ENCODE results near the gene C7orf33. TPM values are rescaled to one million over a fixed set of nuclear protein-coding genes. Genes with fewer than 3 reads are reported as not detected.

The C7orf33 gene
- total RNA-seq, 1 donor from 2014 or later, result not detected

DNA sequence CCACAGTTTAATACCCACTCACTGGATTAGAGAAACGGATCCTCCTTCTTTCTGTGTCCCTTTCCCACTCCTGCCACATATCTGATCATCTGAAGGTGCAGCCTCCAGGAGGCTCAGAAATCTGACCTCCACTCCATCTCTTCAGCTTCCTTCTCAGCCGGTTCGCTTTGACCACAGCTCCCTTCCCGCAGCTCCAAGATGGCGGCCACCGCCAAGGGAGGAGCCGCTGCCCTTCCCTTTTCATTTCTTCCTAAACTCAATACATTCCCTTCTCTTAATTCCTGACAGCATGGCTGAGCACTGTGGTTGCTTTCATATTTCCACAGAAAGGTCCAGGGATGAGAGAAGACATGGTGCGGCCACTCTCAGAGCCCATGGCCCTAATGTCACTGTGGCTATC, 43.7 kb upstream of the C7orf33 start:
- H3K4me3 Mint-ChIP-seq (ENCODE audit: unreplicated experiment), result no peak overlapping the region
- TF ChIP-seq, protein P1, sequence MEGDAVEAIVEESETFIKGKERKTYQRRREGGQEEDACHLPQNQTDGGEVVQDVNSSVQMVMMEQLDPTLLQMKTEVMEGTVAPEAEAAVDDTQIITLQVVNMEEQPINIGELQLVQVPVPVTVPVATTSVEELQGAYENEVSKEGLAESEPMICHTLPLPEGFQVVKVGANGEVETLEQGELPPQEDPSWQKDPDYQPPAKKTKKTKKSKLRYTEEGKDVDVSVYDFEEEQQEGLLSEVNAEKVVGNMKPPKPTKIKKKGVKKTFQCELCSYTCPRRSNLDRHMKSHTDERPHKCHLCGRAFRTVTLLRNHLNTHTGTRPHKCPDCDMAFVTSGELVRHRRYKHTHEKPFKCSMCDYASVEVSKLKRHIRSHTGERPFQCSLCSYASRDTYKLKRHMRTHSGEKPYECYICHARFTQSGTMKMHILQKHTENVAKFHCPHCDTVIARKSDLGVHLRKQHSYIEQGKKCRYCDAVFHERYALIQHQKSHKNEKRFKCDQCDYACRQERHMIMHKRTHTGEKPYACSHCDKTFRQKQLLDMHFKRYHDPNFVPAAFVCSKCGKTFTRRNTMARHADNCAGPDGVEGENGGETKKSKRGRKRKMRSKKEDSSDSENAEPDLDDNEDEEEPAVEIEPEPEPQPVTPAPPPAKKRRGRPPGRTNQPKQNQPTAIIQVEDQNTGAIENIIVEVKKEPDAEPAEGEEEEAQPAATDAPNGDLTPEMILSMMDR (IDR thresholded peaks at IDR 0.05), result no peak
- peaks cover 12% of the 10 kb centered on the region for H3K9me3 Mint-ChIP-seq (ENCODE audit: low read depth)
- no peak overlapping the region for H3K27ac Mint-ChIP-seq (ENCODE audit: unreplicated experiment)
- no peaks in the 10 kb centered on the region for H3K4me1 Mint-ChIP-seq (ENCODE audit: low read depth)
- no peaks in the 10 kb centered on the region for H3K36me3 Mint-ChIP-seq (ENCODE audit: low read depth)
- no peak for DNase-seq (ENCODE audit: low spot score)
- H3K27me3 Mint-ChIP-seq (ENCODE audit: low read depth), result peaks cover 3% of the 10 kb centered on the region

- TF ChIP-seq, protein P1 (IDR thresholded peaks at IDR 0.05), result no peak
- H3K4me1 Mint-ChIP-seq (ENCODE audit: low read depth), result no peaks in the 10 kb centered on the region
- no peak overlapping the region for H3K27ac Mint-ChIP-seq (ENCODE audit: unreplicated experiment)
- H3K27me3 Mint-ChIP-seq (ENCODE audit: low read depth), result peaks cover 5% of the 10 kb centered on the region
- H3K36me3 Mint-ChIP-seq (ENCODE audit: low read depth), result no peaks in the 10 kb centered on the region
- peaks cover 12% of the 10 kb centered on the region for H3K9me3 Mint-ChIP-seq (ENCODE audit: low read depth)
- DNase-seq (ENCODE audit: low spot score), result no peak
- no peak overlapping the region for H3K4me3 Mint-ChIP-seq (ENCODE audit: unreplicated experiment)
These were observed 42.6 kb upstream of the C7orf33 start for GRCh38 chr7:148547951-148548350.

DNA sequence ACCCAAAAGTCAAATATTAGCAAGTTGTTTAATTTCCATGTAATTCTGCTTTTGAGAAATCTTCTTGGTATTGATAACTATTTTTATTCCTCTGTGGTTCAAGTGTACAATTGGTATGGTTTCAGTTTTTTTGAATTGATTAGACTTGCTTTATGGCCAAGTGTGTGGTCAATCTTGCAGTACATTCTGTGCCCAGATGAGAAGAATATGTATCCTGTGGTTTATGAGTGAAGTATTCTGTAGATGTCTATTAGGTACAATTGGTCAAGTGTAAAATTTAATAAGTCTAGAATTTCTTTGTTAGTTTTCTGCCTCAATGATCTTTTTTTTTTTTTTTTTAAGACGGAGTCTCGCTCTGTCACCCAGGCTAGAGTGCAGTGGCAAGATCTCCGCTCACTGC, 36.6 kb upstream of the C7orf33 start:
- Mint-ChIP-seq H3K27ac (ENCODE audit: unreplicated experiment) (no peak overlapping the region), H3K36me3 (ENCODE audit: low read depth) (no peaks in the 10 kb centered on the region), H3K27me3 (ENCODE audit: low read depth) (peaks cover 16% of the 10 kb centered on the region), H3K4me3 (ENCODE audit: unreplicated experiment) (no peak overlapping the region), H3K9me3 (ENCODE audit: low read depth) (peaks cover 12% of the 10 kb centered on the region), H3K4me1 (ENCODE audit: low read depth) (no peaks in the 10 kb centered on the region)
- no peak for DNase-seq (ENCODE audit: low spot score)
- TF ChIP-seq, protein P1 (IDR thresholded peaks at IDR 0.05), result no peak

- TF ChIP-seq, protein P1 (IDR thresholded peaks at IDR 0.05), result no peak
- H3K4me3 Mint-ChIP-seq (ENCODE audit: unreplicated experiment), result no peak overlapping the region
- H3K27ac Mint-ChIP-seq (ENCODE audit: unreplicated experiment), result no peak overlapping the region
- DNase-seq (ENCODE audit: low spot score), result no peak
- H3K4me1 Mint-ChIP-seq (ENCODE audit: low read depth), result no peaks in the 10 kb centered on the region
- peaks cover 29% of the 10 kb centered on the region for H3K27me3 Mint-ChIP-seq (ENCODE audit: low read depth)
- H3K36me3 Mint-ChIP-seq (ENCODE audit: low read depth), result no peaks in the 10 kb centered on the region
- H3K9me3 Mint-ChIP-seq (ENCODE audit: low read depth), result no peaks in the 10 kb centered on the region
These were observed 33.7 kb upstream of the C7orf33 start for GRCh38 chr7:148556892-148557291.

GRCh38 chr7:148558914-148559313, 31.7 kb upstream of the C7orf33 start:
- TF ChIP-seq, protein P1 (IDR thresholded peaks at IDR 0.05), result no peak
- DNase-seq (ENCODE audit: low spot score), result no peak
- Mint-ChIP-seq H3K4me1 (ENCODE audit: low read depth) (peaks cover under 1% of the 10 kb centered on the region), H3K4me3 (ENCODE audit: unreplicated experiment) (no peak overlapping the region), H3K27ac (ENCODE audit: unreplicated experiment) (no peak overlapping the region), H3K9me3 (ENCODE audit: low read depth) (no peaks in the 10 kb centered on the region), H3K27me3 (ENCODE audit: low read depth) (peaks cover 20% of the 10 kb centered on the region), H3K36me3 (ENCODE audit: low read depth) (no peaks in the 10 kb centered on the region)

Measured in chondrocyte (in vitro differentiated cells).